Breast epithelium (tissue), 3 donors: ENCODE results near the gene KCNA2.

Experiments
- POLR2AphosphoS5 ChIP-seq, 3 donors: sonication (generic); formaldehyde crosslinking; IDR thresholded peaks; one replicate each; pipeline ENCODE4 v1.6.1; 2017; ENCODE audit warnings: antibody characterized with exemption in 3 of 3
- TF ChIP-seq, protein P1 (sequence below), 3 donors: fragments of 450-650 bp; IDR thresholded peaks; one replicate each; pipeline ENCODE4 v1.5.1; 2016 to 2017; ENCODE audit warnings: antibody characterized with exemption in 3 of 3, mild to moderate bottlenecking in 3 of 3, moderate library complexity in 3 of 3

DNA sequence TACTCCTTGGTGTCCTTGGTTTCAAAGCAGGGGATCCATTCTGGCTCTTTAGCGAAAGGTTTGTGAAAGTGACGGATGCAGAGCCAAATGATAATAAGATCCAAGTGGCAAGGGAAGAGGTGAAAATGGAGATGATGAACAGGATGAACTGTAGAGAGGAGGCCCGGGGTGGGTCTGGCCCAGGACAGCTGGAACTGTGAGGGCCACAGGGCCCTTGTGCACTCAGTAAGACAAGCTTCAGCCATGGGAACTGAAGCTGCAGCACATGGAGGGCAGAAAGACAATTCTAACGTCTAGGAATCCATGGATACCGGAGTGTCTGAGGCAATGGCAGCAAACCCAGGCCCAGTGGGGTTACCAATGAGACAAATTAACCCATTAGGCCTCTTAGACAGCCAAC is 4.8 kb downstream of the KCNA2 start:
- TF ChIP-seq, protein P1, sequence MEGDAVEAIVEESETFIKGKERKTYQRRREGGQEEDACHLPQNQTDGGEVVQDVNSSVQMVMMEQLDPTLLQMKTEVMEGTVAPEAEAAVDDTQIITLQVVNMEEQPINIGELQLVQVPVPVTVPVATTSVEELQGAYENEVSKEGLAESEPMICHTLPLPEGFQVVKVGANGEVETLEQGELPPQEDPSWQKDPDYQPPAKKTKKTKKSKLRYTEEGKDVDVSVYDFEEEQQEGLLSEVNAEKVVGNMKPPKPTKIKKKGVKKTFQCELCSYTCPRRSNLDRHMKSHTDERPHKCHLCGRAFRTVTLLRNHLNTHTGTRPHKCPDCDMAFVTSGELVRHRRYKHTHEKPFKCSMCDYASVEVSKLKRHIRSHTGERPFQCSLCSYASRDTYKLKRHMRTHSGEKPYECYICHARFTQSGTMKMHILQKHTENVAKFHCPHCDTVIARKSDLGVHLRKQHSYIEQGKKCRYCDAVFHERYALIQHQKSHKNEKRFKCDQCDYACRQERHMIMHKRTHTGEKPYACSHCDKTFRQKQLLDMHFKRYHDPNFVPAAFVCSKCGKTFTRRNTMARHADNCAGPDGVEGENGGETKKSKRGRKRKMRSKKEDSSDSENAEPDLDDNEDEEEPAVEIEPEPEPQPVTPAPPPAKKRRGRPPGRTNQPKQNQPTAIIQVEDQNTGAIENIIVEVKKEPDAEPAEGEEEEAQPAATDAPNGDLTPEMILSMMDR (IDR thresholded peaks at IDR 0.05) = no peak
- no peak for TF ChIP-seq POLR2AphosphoS5 (IDR thresholded peaks at IDR 0.05)
